ENCODE data around the gene AXL.

DNA sequence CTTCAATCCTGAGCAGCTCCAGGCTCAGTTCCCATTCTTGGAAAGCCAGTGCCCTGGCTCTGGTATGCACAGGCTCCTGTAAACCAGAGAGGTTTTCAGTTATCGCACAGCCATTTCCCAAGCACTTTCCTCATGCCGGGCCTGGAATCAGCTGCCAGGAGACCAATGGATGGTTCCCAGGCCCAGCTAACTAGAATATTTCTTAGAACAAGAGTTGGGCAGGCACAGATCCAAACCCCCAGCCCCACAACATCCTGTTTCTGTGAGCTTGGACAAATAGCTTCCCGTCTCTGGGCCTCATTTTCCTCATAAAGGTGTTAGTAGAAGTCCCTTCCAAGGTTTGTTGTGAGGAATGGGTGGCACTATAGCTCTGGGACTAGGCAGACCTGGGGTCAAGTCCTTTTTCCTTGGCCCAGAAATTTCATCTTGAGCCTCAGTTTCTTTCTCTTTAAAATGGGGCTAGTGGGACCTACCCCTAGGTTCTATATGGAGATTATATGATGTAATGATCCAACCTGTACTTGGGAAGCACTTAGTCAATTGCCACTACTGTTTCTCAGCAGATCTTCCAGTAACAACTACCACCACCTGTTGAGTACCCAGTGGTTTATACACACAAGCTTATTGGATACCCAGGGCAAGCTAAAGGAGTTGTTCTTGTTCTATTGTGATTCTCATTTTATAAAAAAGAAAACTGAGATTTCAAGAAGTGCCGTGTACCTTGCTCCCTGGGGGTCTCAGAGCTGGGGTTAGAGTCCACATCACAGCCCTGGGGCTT is 85.9 kb downstream of the AXL start:
- TF ChIP-seq TCF7L2 (IDR thresholded peaks at IDR 0.05; ENCODE audit: low read depth, low read length) (no peak), HNRNPL (IDR thresholded peaks at IDR 0.05; ENCODE audit: low read depth, low read length) (no peak), GABPA (tag; conservative IDR thresholded peaks at IDR 0.05; ENCODE audit: low read depth) (no peak), ZNF274 (IDR thresholded peaks at IDR 0.05; ENCODE audit: borderline replicate concordance, low read depth, low read length) (no peak), RFX5 (IDR thresholded peaks at IDR 0.05; ENCODE audit: low read depth, low read length) (no peak), HCFC1 (IDR thresholded peaks at IDR 0.05; ENCODE audit: low read depth, low read length) (no peak)
- TF ChIP-seq, protein P1, sequence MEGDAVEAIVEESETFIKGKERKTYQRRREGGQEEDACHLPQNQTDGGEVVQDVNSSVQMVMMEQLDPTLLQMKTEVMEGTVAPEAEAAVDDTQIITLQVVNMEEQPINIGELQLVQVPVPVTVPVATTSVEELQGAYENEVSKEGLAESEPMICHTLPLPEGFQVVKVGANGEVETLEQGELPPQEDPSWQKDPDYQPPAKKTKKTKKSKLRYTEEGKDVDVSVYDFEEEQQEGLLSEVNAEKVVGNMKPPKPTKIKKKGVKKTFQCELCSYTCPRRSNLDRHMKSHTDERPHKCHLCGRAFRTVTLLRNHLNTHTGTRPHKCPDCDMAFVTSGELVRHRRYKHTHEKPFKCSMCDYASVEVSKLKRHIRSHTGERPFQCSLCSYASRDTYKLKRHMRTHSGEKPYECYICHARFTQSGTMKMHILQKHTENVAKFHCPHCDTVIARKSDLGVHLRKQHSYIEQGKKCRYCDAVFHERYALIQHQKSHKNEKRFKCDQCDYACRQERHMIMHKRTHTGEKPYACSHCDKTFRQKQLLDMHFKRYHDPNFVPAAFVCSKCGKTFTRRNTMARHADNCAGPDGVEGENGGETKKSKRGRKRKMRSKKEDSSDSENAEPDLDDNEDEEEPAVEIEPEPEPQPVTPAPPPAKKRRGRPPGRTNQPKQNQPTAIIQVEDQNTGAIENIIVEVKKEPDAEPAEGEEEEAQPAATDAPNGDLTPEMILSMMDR (IDR thresholded peaks at IDR 0.05 in 2 of 3, conservative IDR thresholded peaks at IDR 0.05 in 1 of 3; ENCODE audit: insufficient read depth in 2 of 3, low read depth in 1 of 3, low read length in 3 of 3), result no peak
- TF ChIP-seq, protein P2, sequence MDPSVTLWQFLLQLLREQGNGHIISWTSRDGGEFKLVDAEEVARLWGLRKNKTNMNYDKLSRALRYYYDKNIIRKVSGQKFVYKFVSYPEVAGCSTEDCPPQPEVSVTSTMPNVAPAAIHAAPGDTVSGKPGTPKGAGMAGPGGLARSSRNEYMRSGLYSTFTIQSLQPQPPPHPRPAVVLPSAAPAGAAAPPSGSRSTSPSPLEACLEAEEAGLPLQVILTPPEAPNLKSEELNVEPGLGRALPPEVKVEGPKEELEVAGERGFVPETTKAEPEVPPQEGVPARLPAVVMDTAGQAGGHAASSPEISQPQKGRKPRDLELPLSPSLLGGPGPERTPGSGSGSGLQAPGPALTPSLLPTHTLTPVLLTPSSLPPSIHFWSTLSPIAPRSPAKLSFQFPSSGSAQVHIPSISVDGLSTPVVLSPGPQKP (CRISPR knock-in tag; IDR thresholded peaks at IDR 0.05), result no peak
